Renal cortical epithelial cell (primary cell): ENCODE data around the gene ALKAL2. TPM values are rescaled to one million over a fixed set of nuclear protein-coding genes. Genes with fewer than 3 reads are reported as not detected.
A peak's percentile ranks its signal among the peaks of the same experiment; 100 is the strongest.
"Not testable (repeated sequence)": the region's sequence is repeated elsewhere in the genome, so short reads cannot be mapped to it uniquely, and the experiment has no call there.

Source experiments
- DNase-seq: peaks from one replicate; pipeline ENCODE4 v3.0.0-alpha.2; 2011; ENCODE audit warnings: low read depth
- total RNA-seq: library from RNA; depleted of rRNA; stranded (reverse); fragments of >200 nt; gene quantifications from 2 replicates; pipeline ENCODE4 v1.2.3, GENCODE V29; 2014

The ALKAL2 gene
- total RNA-seq: 3.9 and 12.9 TPM in 2 replicates

- no peak for DNase-seq
These were observed at the start of gene ALKAL2 for GRCh38 chr2:287911-288757. ALKAL2 (minus strand) TSS chr2:288091; CDS start chr2:287835, 256 bp downstream.

GRCh38 chr2:336949-337348 lies 49.1 kb upstream of the ALKAL2 start:
- not testable (repeated sequence) for DNase-seq

GRCh38 chr2:336360-336759 lies 48.5 kb upstream of the ALKAL2 start:
- DNase-seq: no peak

GRCh38 chr2:332592-332991 lies 44.7 kb upstream of the ALKAL2 start:
- DNase-seq: peak; percentile 1

GRCh38 chr2:328761-329160 lies 40.9 kb upstream of the ALKAL2 start:
- DNase-seq: no peak

GRCh38 chr2:323035-323434 lies 35.1 kb upstream of the ALKAL2 start:
- no peak for DNase-seq

GRCh38 chr2:322326-322725 lies 34.4 kb upstream of the ALKAL2 start:
- no peak for DNase-seq

- DNase-seq: no peak
These were observed 32.7 kb upstream of the ALKAL2 start for GRCh38 chr2:320561-320960.

- DNase-seq: no peak
These were observed 31.2 kb upstream of the ALKAL2 start for GRCh38 chr2:319059-319600.

GRCh38 chr2:317501-318424 lies 29.9 kb upstream of the ALKAL2 start:
- DNase-seq: no peak

GRCh38 chr2:316381-316780 lies 28.5 kb upstream of the ALKAL2 start:
- no peak for DNase-seq

- not testable (repeated sequence) for DNase-seq
These were observed 28.0 kb upstream of the ALKAL2 start for GRCh38 chr2:315925-316324.

- DNase-seq: no peak
These were observed 26.9 kb upstream of the ALKAL2 start for GRCh38 chr2:314561-315336.

GRCh38 chr2:313991-314390 lies 26.1 kb upstream of the ALKAL2 start:
- DNase-seq: no peak

- no peak for DNase-seq
These were observed 23.1 kb upstream of the ALKAL2 start for GRCh38 chr2:310994-311393.

GRCh38 chr2:309954-310510 lies 22.1 kb upstream of the ALKAL2 start:
- DNase-seq: no peak

- DNase-seq: no peak
These were observed 21.5 kb upstream of the ALKAL2 start for GRCh38 chr2:309148-309953.

GRCh38 chr2:305366-305765 lies 17.5 kb upstream of the ALKAL2 start:
- DNase-seq: no peak

GRCh38 chr2:296354-296753 lies 8.5 kb upstream of the ALKAL2 start:
- no peak for DNase-seq

- DNase-seq: no peak
These were observed 7.2 kb upstream of the ALKAL2 start for GRCh38 chr2:295090-295489.
